WERI-Rb-1 (cell line): ENCODE data around the gene OBSCN.

Experiments
- DNase-seq: peaks from one replicate; pipeline ENCODE4 v3.0.0-alpha.2; 2020
- H3K27ac ChIP-seq: fragments of 250-450 bp; sonication (Bioruptor Pico); 2 replicates; pipeline ENCODE4 v1.5.1; 2020; ENCODE audit warnings: mild to moderate bottlenecking, moderate library complexity
- H3K27me3 ChIP-seq: fragments of 250-450 bp; sonication (Bioruptor Pico); 2 replicates; pipeline ENCODE4 v1.5.1; 2021; ENCODE audit warnings: mild to moderate bottlenecking, low read depth, moderate library complexity; ENCODE audit not compliant: insufficient read depth, severe bottlenecking
- H3K36me3 ChIP-seq: fragments of 250-450 bp; sonication (Bioruptor Pico); 2 replicates; pipeline ENCODE4 v1.5.1; 2020; ENCODE audit warnings: mild to moderate bottlenecking, moderate library complexity
- H3K4me3 ChIP-seq: 2 replicates; pipeline ENCODE4 v1.5.1; 2011; ENCODE audit warnings: low read depth, mild to moderate bottlenecking, control low read depth, low read length
- H3K9me3 ChIP-seq: fragments of 250-450 bp; sonication (Bioruptor Pico); 2 replicates; pipeline ENCODE4 v1.5.1; 2021; ENCODE audit warnings: mild to moderate bottlenecking, moderate library complexity; ENCODE audit not compliant: severe bottlenecking
- TF ChIP-seq, protein P1 (sequence below): IDR thresholded peaks from 2 replicates; pipeline ENCODE4 v1.5.1; 2011; ENCODE audit warnings: low read depth, mild to moderate bottlenecking, control low read depth, inconsistent platforms, low read length

Gene OBSCN

DNA sequence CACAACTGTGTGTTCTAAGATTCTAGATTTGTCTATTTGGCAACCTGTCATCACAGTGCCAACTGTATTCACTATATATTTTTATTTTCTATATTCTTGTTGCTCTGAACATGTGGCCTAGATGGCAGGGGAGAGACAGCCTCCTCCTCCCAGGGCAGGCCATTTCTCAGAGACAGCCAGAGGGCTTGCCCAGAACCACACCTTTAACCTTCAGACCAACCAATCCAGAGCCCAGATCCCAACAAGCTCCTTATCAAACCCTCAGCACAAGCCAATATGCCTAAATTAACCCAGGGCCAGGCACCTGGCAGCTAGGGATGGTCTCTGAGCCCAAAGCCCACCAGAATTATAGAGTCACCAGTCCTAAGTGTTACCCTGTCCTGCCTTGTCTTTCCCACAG, 179.5 kb downstream of the OBSCN start:
- no peak for DNase-seq

DNA sequence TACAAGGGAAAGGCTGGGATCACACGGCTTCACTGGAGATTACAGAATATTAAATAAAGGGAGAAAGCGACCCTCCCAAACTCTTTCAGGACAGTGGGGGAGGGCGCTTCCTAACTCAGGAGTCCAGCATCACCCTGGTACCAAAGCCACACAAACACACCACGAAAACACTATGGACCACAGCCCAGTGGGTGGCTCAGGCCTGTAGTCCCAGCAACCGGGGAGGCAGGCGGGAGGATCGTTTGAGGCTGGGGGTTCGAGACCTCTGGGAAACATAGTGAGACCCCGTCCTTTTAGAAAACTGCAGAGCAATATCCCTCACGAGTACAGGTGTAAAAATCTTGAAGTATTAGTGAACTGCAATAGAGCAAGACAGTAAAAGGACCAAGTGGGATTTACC, 182.8 kb downstream of the OBSCN start:
- Histone ChIP-seq H3K9me3 (no peaks in the 10 kb centered on the region), H3K36me3 (no peaks in the 10 kb centered on the region), H3K27me3 (no peaks in the 10 kb centered on the region), H3K4me3 (no peak overlapping the region), H3K27ac (no peak overlapping the region)
- TF ChIP-seq, protein P1, sequence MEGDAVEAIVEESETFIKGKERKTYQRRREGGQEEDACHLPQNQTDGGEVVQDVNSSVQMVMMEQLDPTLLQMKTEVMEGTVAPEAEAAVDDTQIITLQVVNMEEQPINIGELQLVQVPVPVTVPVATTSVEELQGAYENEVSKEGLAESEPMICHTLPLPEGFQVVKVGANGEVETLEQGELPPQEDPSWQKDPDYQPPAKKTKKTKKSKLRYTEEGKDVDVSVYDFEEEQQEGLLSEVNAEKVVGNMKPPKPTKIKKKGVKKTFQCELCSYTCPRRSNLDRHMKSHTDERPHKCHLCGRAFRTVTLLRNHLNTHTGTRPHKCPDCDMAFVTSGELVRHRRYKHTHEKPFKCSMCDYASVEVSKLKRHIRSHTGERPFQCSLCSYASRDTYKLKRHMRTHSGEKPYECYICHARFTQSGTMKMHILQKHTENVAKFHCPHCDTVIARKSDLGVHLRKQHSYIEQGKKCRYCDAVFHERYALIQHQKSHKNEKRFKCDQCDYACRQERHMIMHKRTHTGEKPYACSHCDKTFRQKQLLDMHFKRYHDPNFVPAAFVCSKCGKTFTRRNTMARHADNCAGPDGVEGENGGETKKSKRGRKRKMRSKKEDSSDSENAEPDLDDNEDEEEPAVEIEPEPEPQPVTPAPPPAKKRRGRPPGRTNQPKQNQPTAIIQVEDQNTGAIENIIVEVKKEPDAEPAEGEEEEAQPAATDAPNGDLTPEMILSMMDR = no peak
- no peak for DNase-seq

More for the DNA sequence above, 179.5 kb downstream of the OBSCN start:
- TF ChIP-seq, protein P1 = no peak
- H3K27me3 ChIP-seq = no peaks in the 10 kb centered on the region
- H3K9me3 ChIP-seq = no peaks in the 10 kb centered on the region
- H3K36me3 ChIP-seq = no peaks in the 10 kb centered on the region
- no peak overlapping the region for H3K27ac ChIP-seq
- H3K4me3 ChIP-seq = no peak overlapping the region

DNA sequence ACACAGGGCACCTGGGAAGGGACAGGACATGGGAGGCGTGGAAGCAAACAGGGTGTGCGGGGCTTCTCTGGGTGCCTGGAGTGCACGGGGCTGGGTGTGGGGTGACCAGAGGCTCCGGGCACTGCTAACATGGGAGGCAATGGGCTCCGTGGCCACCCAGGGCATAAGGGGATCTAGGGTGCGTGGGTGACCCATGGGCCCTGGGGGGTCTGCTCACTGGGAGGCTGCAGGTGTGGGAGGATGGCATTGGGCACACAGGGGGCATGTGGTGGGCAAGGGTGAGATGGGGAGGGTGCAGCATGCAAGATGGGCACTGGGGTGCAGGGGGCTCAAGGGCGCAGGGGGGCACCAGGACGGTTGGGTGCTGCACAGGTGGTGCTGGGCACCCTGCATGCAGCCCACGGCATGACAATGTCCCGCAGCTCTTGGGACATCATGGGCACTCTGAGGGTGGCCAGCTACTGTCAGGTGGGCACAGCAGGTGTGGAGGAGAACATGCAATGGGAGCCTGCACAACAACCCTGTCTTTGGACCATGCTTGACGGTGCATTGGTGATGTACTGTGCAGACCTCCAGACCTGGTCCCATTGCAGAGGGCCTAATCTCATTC, 183.7 kb downstream of the OBSCN start:
- Histone ChIP-seq H3K36me3 (no peaks in the 10 kb centered on the region), H3K4me3 (no peak overlapping the region), H3K27ac (no peak overlapping the region), H3K9me3 (no peaks in the 10 kb centered on the region), H3K27me3 (no peaks in the 10 kb centered on the region)
- TF ChIP-seq, protein P1 = no peak
- DNase-seq = no peak

DNA sequence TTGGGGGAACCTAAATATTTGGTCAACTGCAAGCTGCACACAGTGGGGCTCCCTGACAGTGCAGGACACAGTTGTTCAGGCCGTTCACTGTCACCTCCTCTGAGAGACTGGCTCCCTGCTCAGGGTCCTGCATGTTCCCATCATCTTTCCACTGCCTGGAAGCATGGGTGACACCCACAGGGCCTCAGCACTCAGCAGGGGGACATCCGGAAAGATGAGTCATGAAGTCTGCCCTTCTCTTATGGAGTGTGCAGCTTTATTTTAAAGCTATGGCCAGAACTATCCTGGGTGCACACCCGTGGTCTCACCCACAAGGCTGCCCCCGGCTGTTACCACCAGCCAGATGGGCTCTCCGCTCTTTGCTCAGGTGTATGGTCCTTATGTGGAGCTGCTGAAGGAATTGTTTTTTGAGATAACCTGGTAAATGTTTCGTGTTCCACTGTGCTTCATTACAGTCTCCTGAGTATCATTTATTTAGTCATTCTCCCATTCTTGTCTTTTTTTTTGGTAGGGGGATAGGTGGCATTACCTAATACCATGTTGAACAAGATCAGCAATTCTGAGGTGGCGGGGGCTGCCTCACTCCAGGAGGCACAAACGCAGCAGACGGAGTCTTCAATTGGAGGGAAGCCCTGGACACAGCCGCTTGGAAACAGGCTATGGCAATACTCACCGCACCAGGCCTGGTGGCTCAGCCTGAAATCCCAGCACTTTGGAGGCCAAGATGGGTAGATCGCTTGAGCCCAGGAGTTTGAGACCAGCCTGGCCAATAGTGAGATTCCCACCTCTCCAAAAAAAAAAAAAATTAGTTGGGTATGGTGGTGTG, 184.5 kb downstream of the OBSCN start:
- H3K27ac ChIP-seq = no peak overlapping the region
- no peaks in the 10 kb centered on the region for H3K27me3 ChIP-seq
- DNase-seq = no peak
- H3K36me3 ChIP-seq = no peaks in the 10 kb centered on the region
- H3K4me3 ChIP-seq = no peak overlapping the region
- TF ChIP-seq, protein P1 = no peak
- H3K9me3 ChIP-seq = no peaks in the 10 kb centered on the region

DNA sequence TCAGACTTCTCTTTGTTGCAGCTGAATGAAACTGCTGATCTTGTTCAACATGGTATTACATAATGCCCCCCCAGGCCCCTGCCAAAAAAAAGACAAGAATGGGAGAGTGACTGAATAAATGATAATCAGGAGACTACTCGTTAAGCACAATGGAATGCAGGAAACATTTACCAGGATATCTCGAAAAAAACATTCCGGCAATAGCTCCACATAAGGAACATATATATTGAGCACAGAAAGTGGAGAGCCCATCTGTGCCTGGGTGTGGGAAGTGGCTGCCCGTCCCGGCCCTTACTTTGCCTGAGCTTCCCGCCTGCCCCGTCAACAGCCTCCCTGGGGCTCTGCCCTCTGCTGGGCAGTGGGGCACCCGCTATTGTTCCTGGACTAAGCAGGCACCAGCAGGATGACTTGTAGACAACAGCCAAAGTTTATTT, 185.4 kb downstream of the OBSCN start:
- TF ChIP-seq, protein P1 = 0 out of 2 replicates have a peak, but pooled peaks have one; percentile 11
- Histone ChIP-seq H3K9me3 (no peaks in the 10 kb centered on the region), H3K27me3 (no peaks in the 10 kb centered on the region), H3K36me3 (no peaks in the 10 kb centered on the region), H3K27ac (no peak overlapping the region), H3K4me3 (no peak overlapping the region)
- DNase-seq = no peak
